PC-3 (cell line): ENCODE results near the gene AGAP1. TPM values are rescaled to one million over a fixed set of nuclear protein-coding genes. Genes with fewer than 3 reads are reported as not detected.

Source experiments
- ATAC-seq: fragments of 200-7000 bp; cut with Tn5 transposase; 2 replicates; pipeline ENCODE4 v1.9.1; 2020; ENCODE audit warnings: mild to moderate bottlenecking, moderate library complexity
- BruUV-seq: library from RNA; stranded (reverse); fragments of 400-500 nt; replicated peaks from 2 replicates; lab custom pipeline; 2021; lab: Mats Ljungman, UMichigan
- CTCF ChIA-PET: fragments of 300-600 bp; sonication (Branson Sonifier 250); formaldehyde crosslinking; loops from one replicate; lab custom pipeline; 2022; ENCODE audit warnings: antibody characterized with exemption; lab: Charles Lee
- POLR2A ChIA-PET: fragments of 300-600 bp; sonication (Branson Sonifier 250); formaldehyde crosslinking; loops from one replicate; lab custom pipeline; 2022; ENCODE audit warnings: antibody characterized with exemption; ENCODE audit not compliant: unreplicated experiment; lab: Charles Lee
- DNase-seq: peaks from one replicate; pipeline ENCODE4 v3.0.0-alpha.2; 2015
- H2AFZ ChIP-seq: fragments of 300-600 bp; sonication (generic); 2 replicates; pipeline ENCODE4 v1.6.0; 2016; ENCODE audit warnings: antibody characterized with exemption, low read length
- H3F3A ChIP-seq: fragments of 300-600 bp; sonication (generic); one replicate; pipeline ENCODE4 v1.6.0; 2017; ENCODE audit warnings: antibody characterized with exemption, low read length, control low read depth, mild to moderate bottlenecking; ENCODE audit not compliant: unreplicated experiment
- H3K27ac ChIP-seq: fragments of 300-600 bp; sonication (generic); 2 replicates; pipeline ENCODE4 v1.5.1; 2016; ENCODE audit warnings: mild to moderate bottlenecking, low read length
- H3K27me3 ChIP-seq: fragments of 300-600 bp; sonication (generic); 2 replicates; pipeline ENCODE4 v1.6.1; 2016; ENCODE audit warnings: low read length, mixed read lengths
- H3K36me3 ChIP-seq: fragments of 300-600 bp; sonication (generic); 2 replicates; pipeline ENCODE4 v1.6.1; 2016; ENCODE audit warnings: low read depth, mixed run types, low read length, mixed read lengths
- H3K4me1 ChIP-seq: fragments of 300-600 bp; sonication (generic); 2 replicates; pipeline ENCODE4 v1.5.1; 2016; ENCODE audit warnings: low read length; ENCODE audit not compliant: insufficient read depth
- H3K4me2 ChIP-seq: fragments of 300-600 bp; sonication (generic); 2 replicates; pipeline ENCODE4 v1.6.0; 2016; ENCODE audit warnings: low read length
- H3K4me3 ChIP-seq: fragments of 300-600 bp; sonication (generic); 2 replicates; pipeline ENCODE4 v1.5.1; 2016; ENCODE audit warnings: mild to moderate bottlenecking, low read length, mixed read lengths
- H3K79me2 ChIP-seq: fragments of 300-600 bp; sonication (generic); 2 replicates; pipeline ENCODE4 v1.6.1; 2017; ENCODE audit warnings: low read length, mixed read lengths
- H3K9ac ChIP-seq: fragments of 300-600 bp; sonication (generic); 2 replicates; pipeline ENCODE4 v1.6.0; 2016; ENCODE audit warnings: mild to moderate bottlenecking, low read length
- H3K9me2 ChIP-seq: fragments of 300-600 bp; sonication (generic); replicated peaks from 2 replicates; pipeline ENCODE4 v1.6.1; 2016; ENCODE audit warnings: mixed run types, low read length, mixed read lengths
- H3K9me3 ChIP-seq: fragments of 300-600 bp; sonication (generic); 2 replicates; pipeline ENCODE4 v1.6.1; 2016; ENCODE audit warnings: low read length, mixed read lengths
- H4K20me1 ChIP-seq: fragments of 300-600 bp; sonication (generic); 2 replicates; pipeline ENCODE4 v1.6.1; 2016; ENCODE audit warnings: low read length, mixed read lengths
- CTCF ChIP-seq: fragments of 300-600 bp; sonication (generic); conservative IDR thresholded peaks from 2 replicates; pipeline ENCODE4 v1.5.1; 2017; ENCODE audit warnings: antibody characterized with exemption, low read depth, mild to moderate bottlenecking, low read length
- EZH2 ChIP-seq: fragments of 300-600 bp; sonication (generic); IDR thresholded peaks from one replicate; pipeline ENCODE4 v1.6.1; 2017; ENCODE audit warnings: antibody characterized with exemption, mild to moderate bottlenecking, low read length; ENCODE audit not compliant: unreplicated experiment
- EZH2phosphoT487 ChIP-seq: fragments of 300-600 bp; sonication (generic); IDR thresholded peaks from 2 replicates; pipeline ENCODE4 v1.6.1; 2018; ENCODE audit warnings: mild to moderate bottlenecking, antibody characterized with exemption, low read length, borderline replicate concordance
- intact Hi-C: fragments of 100-400 bp; cut with micrococcal nuclease; formaldehyde crosslinking; loops from 2 replicates; pipeline ENCODE4 v1.9.0; 2023
- total RNA-seq: library from RNA; depleted of rRNA; stranded (reverse); fragments of >200 nt; gene quantifications from 2 replicates; pipeline ENCODE4 v1.2.3, GENCODE V29; 2014

Gene AGAP1
- total RNA-seq, 1 experiment from 2014 or later: 31.0 TPM

- ATAC-seq (no peak), DNase-seq (no peak)
- 0 out of 2 replicates have a peak, but pooled peaks cover 3% of the 10 kb centered on the region for H4K20me1 ChIP-seq
- no peaks in the 10 kb centered on the region for H3F3A ChIP-seq
- ChIA-PET POLR2A (no interaction called here), CTCF (no interaction called here)
- H3K4me2 ChIP-seq: no peak overlapping the region
- intact Hi-C loops: no loop called here
- no peaks in the 10 kb centered on the region for H3K9me2 ChIP-seq
- peaks cover 76% of the 10 kb centered on the region for H3K79me2 ChIP-seq
- TF ChIP-seq EZH2phosphoT487 (no peak), EZH2 (no peak), CTCF (no peak)
- no peaks in the 10 kb centered on the region for H3K4me1 ChIP-seq
- no peaks in the 10 kb centered on the region for H3K36me3 ChIP-seq
- no peak overlapping the region for H3K27ac ChIP-seq
- no peak overlapping the region for H3K9ac ChIP-seq
- no peaks in the 10 kb centered on the region for H3K27me3 ChIP-seq
- H2AFZ ChIP-seq: no peak overlapping the region
- BruUV-seq: no TSS peak
- H3K4me3 ChIP-seq: no peak overlapping the region
- no peaks in the 10 kb centered on the region for H3K9me3 ChIP-seq
These were observed 150.1 kb downstream of the AGAP1 start for GRCh38 chr2:235643680-235644511.

- no peak for ATAC-seq
- peaks cover 78% of the 10 kb centered on the region for H3K79me2 ChIP-seq
These were observed 153.4 kb downstream of the AGAP1 start for GRCh38 chr2:235647264-235647663.

More at GRCh38 chr2:235647264-235647663, 153.4 kb downstream of the AGAP1 start:
- no peak overlapping the region for H3K4me3 ChIP-seq
- H3F3A ChIP-seq: no peaks in the 10 kb centered on the region
- no peaks in the 10 kb centered on the region for H3K36me3 ChIP-seq
- no TSS peak for BruUV-seq
- TF ChIP-seq EZH2 (no peak), CTCF (no peak), EZH2phosphoT487 (no peak)
- no peak overlapping the region for H3K9ac ChIP-seq
- H3K9me2 ChIP-seq: no peaks in the 10 kb centered on the region
- no peaks in the 10 kb centered on the region for H3K4me1 ChIP-seq
- ChIA-PET POLR2A (no interaction called here), CTCF (no interaction called here)
- no peak overlapping the region for H3K27ac ChIP-seq
- H3K9me3 ChIP-seq: no peaks in the 10 kb centered on the region
- H4K20me1 ChIP-seq: 0 out of 2 replicates have a peak, but pooled peaks cover 3% of the 10 kb centered on the region
- no peak for DNase-seq
- H2AFZ ChIP-seq: no peak overlapping the region
- H3K27me3 ChIP-seq: no peaks in the 10 kb centered on the region
- no peak overlapping the region for H3K4me2 ChIP-seq
- intact Hi-C loops: no loop called here
